H1 (cell line): ENCODE data around the gene PTN. TPM values are rescaled to one million over a fixed set of nuclear protein-coding genes. Genes with fewer than 3 reads are reported as not detected.

Source experiments
- CTCF ChIA-PET: fragments of 300-600 bp; sonication (Branson Sonifier 250); formaldehyde crosslinking; loops from one replicate; lab custom pipeline; 2021; ENCODE audit not compliant: partially characterized antibody; lab: Charles Lee
- POLR2A ChIA-PET: fragments of 300-600 bp; sonication (Branson Sonifier 250); formaldehyde crosslinking; loops from one replicate; lab custom pipeline; 2021; ENCODE audit warnings: inconsistent platforms; ENCODE audit not compliant: partially characterized antibody; lab: Charles Lee
- DNase-seq, 2 experiments: peaks; one replicate each; pipeline versions ENCODE4 v3.0.0 to v3.0.0-alpha.2; 2010 to 2022; ENCODE audit warnings: low spot score in 2 of 2, low read depth in 1 of 2, mixed read lengths in 1 of 2
- FAIRE-seq: peaks from 2 replicates; lab custom pipeline; 2011; peaks lifted over from hg19 to GRCh38; lab: Jason Lieb, UNC
- H2AFZ ChIP-seq: 2 replicates; pipeline ENCODE4 v1.8.1; 2012; ENCODE audit warnings: low read length, inconsistent platforms
- H2AK5ac ChIP-seq: 2 replicates; pipeline ENCODE4 v1.6.1; 2013; ENCODE audit warnings: low read depth, low read length
- H2BK120ac ChIP-seq: replicated peaks from 2 replicates; pipeline ENCODE3; 2013; ENCODE audit warnings: low read depth, low read length, inconsistent platforms
- H2BK12ac ChIP-seq: 2 replicates; pipeline ENCODE4 v1.6.1; 2013; ENCODE audit warnings: low read depth, low read length
- H2BK15ac ChIP-seq: 2 replicates; pipeline ENCODE4 v1.6.1; 2013; ENCODE audit warnings: low read length
- H2BK20ac ChIP-seq: 2 replicates; pipeline ENCODE4 v1.6.1; 2013; ENCODE audit warnings: low read length
- H2BK5ac ChIP-seq: 2 replicates; pipeline ENCODE4 v1.6.1; 2013; ENCODE audit warnings: low read depth, low read length
- H3K14ac ChIP-seq: 2 replicates; pipeline ENCODE4 v1.6.1; 2013; ENCODE audit warnings: inconsistent platforms; ENCODE audit not compliant: insufficient read length
- H3K18ac ChIP-seq: 2 replicates; pipeline ENCODE4 v1.6.1; 2013; ENCODE audit warnings: low read length; ENCODE audit errors: extremely low read depth
- H3K23ac ChIP-seq: 2 replicates; pipeline ENCODE4 v1.6.1; 2013; ENCODE audit warnings: inconsistent platforms; ENCODE audit not compliant: insufficient read length
- H3K23me2 ChIP-seq: 2 replicates; pipeline ENCODE4 v1.6.1; 2013; ENCODE audit warnings: low read depth, low read length
- H3K27ac ChIP-seq: 2 replicates; pipeline ENCODE4 v1.6.1; 2011; ENCODE audit warnings: low read depth, low read length, inconsistent platforms
- H3K27me3 ChIP-seq, 4 experiments: replicated peaks in 1 of 4; 1 replicate in 1 of 4; 2 replicates in 3 of 4; pipeline versions ENCODE4 v1.6.1 to v1.8.1; 2011 to 2013; ENCODE audit warnings: low read length in 3 of 4, mild to moderate bottlenecking in 3 of 4, inconsistent platforms in 2 of 4, mixed read lengths in 2 of 4, moderate library complexity in 1 of 4; ENCODE audit not compliant: control insufficient read depth in 3 of 4, insufficient read depth in 3 of 4; ENCODE audit errors: extremely low read depth in 1 of 4
- H3K36me3 ChIP-seq, 4 experiments: 2 replicates each; pipeline versions ENCODE4 v1.6.1 to v1.8.1; 2011 to 2013; ENCODE audit warnings: mild to moderate bottlenecking in 4 of 4, low read length in 3 of 4, moderate library complexity in 2 of 4, control low read depth in 1 of 4, inconsistent platforms in 1 of 4; ENCODE audit not compliant: insufficient read depth in 4 of 4, control insufficient read depth in 2 of 4
- H3K4ac ChIP-seq: replicated peaks from 2 replicates; pipeline ENCODE3; 2013; ENCODE audit warnings: low read length, low read depth, mixed read lengths, inconsistent platforms; ENCODE audit not compliant: insufficient read length
- H3K4me1 ChIP-seq, 4 experiments: replicated peaks in 1 of 4; 1 replicate in 1 of 4; 2 replicates in 3 of 4; pipeline versions ENCODE4 v1.6.1 to v1.8.1; 2011 to 2013; ENCODE audit warnings: low read length in 3 of 4, inconsistent platforms in 2 of 4, mixed read lengths in 1 of 4; ENCODE audit not compliant: insufficient read depth in 4 of 4, control insufficient read depth in 3 of 4
- H3K4me2 ChIP-seq, 2 experiments: 2 replicates each; pipeline versions ENCODE4 v1.6.1 to v1.8.1; 2011 to 2013; ENCODE audit warnings: low read depth in 2 of 2, low read length in 2 of 2, control low read depth in 1 of 2, inconsistent platforms in 1 of 2, mild to moderate bottlenecking in 1 of 2; ENCODE audit not compliant: insufficient read depth in 1 of 2
- H3K4me3 ChIP-seq, 4 experiments: fragments of 200-600, 300-600 bp in 1 of 4; sonication (generic), shearing (Covaris generic), sonication (Bioruptor Twin) in 1 of 4; 2 replicates each; pipeline versions ENCODE4 v1.5.1 to v1.8.1; 2011 to 2016; ENCODE audit warnings: low read length in 4 of 4, low read depth in 3 of 4, control low read depth in 2 of 4, inconsistent platforms in 2 of 4, mild to moderate bottlenecking in 2 of 4, mixed read lengths in 1 of 4, moderate library complexity in 1 of 4; ENCODE audit not compliant: insufficient read depth in 2 of 4; ENCODE audit errors: extremely low read depth in 1 of 4
- H3K56ac ChIP-seq: replicated peaks from 2 replicates; pipeline ENCODE3; 2013; ENCODE audit warnings: low read depth, mild to moderate bottlenecking, mixed read lengths, low read length, inconsistent platforms; ENCODE audit not compliant: insufficient read length
- H3K79me1 ChIP-seq: 2 replicates; pipeline ENCODE4 v1.6.1; 2013; ENCODE audit warnings: low read depth, low read length, control low read depth
- H3K79me2 ChIP-seq, 2 experiments: 2 replicates each; pipeline versions ENCODE4 v1.6.1 to v1.8.1; 2012 to 2013; ENCODE audit warnings: low read length in 2 of 2, mild to moderate bottlenecking in 2 of 2, inconsistent platforms in 1 of 2; ENCODE audit not compliant: insufficient read depth in 2 of 2, control insufficient read depth in 1 of 2
- H3K9ac ChIP-seq, 4 experiments: replicated peaks in 1 of 4; 1 replicate in 1 of 4; 2 replicates in 3 of 4; pipeline versions ENCODE4 v1.6.1 to v1.8.1; 2011 to 2013; ENCODE audit warnings: low read depth in 3 of 4, low read length in 3 of 4, control low read depth in 2 of 4, mild to moderate bottlenecking in 2 of 4, moderate library complexity in 2 of 4, inconsistent platforms in 1 of 4; ENCODE audit errors: extremely low read depth in 1 of 4
- H3K9me3 ChIP-seq, 2 experiments: 2 replicates each; pipeline versions ENCODE4 v1.6.1 to v1.8.1; 2012 to 2013; ENCODE audit warnings: mild to moderate bottlenecking in 2 of 2, moderate library complexity in 2 of 2, control low read depth in 1 of 2, inconsistent platforms in 1 of 2, low read depth in 1 of 2, low read length in 1 of 2, mixed read lengths in 1 of 2; ENCODE audit not compliant: insufficient read depth in 2 of 2
- H4K20me1 ChIP-seq, 2 experiments: replicated peaks in 1 of 2; 2 replicates each; pipeline versions ENCODE3 to v1.8.1; 2011 to 2013; ENCODE audit warnings: inconsistent platforms in 2 of 2, low read length in 2 of 2, mild to moderate bottlenecking in 1 of 2; ENCODE audit not compliant: insufficient read depth in 2 of 2, control insufficient read depth in 1 of 2
- H4K5ac ChIP-seq: 2 replicates; pipeline ENCODE4 v1.6.1; 2013; ENCODE audit warnings: low read length, low read depth, mixed read lengths, inconsistent platforms; ENCODE audit not compliant: insufficient read length
- H4K8ac ChIP-seq: 2 replicates; pipeline ENCODE4 v1.8.0; 2013; ENCODE audit warnings: mild to moderate bottlenecking, moderate library complexity, low read length, inconsistent platforms; ENCODE audit not compliant: insufficient read depth; ENCODE audit errors: extremely low read depth
- H4K91ac ChIP-seq: replicated peaks from 2 replicates; pipeline ENCODE3; 2013; ENCODE audit warnings: low read length, mixed read lengths, inconsistent platforms; ENCODE audit not compliant: insufficient read length
- CBX5 ChIP-seq: fragments of 300-800, 300-1000 bp; sonication (generic); IDR thresholded peaks from 2 replicates; pipeline ENCODE4 v1.7.1; 2016; ENCODE audit warnings: antibody characterized with exemption, low read length, low read depth
- CHD1 ChIP-seq: IDR thresholded peaks from 2 replicates; pipeline ENCODE4 v1.6.1; 2012; ENCODE audit warnings: low read depth, low read length, improper control_type of control experiment
- EGR1 ChIP-seq: IDR thresholded peaks from 2 replicates; pipeline ENCODE4 v1.6.1; 2011; ENCODE audit warnings: low read depth, low read length, borderline replicate concordance
- KDM5A ChIP-seq: fragments of 200-600 bp; IDR thresholded peaks from 2 replicates; pipeline ENCODE4 v1.7.1; 2012; ENCODE audit warnings: mild to moderate bottlenecking, low read length, inconsistent platforms, mixed read lengths
- ZNF274 ChIP-seq: IDR thresholded peaks from 2 replicates; pipeline ENCODE4 v1.7.0; 2012; ENCODE audit warnings: low read length, borderline replicate concordance; ENCODE audit errors: extremely low read depth
- WGBS, 2 experiments: shearing (Covaris generic) in 1 of 2; methylation state at CpG; one replicate each; pipeline versions ENCODE4 v1.1.6 to v1.1.7; 2013 to 2015; ENCODE audit warnings: low lambda C conversion rate in 2 of 2, mixed read lengths in 2 of 2, inconsistent platforms in 1 of 2, low coverage in 1 of 2, missing lambda C conversion rate in 1 of 2; ENCODE audit not compliant: insufficient replicate concordance in 2 of 2, insufficient coverage in 1 of 2, insufficient read length in 1 of 2; ENCODE audit errors: extremely low coverage in 1 of 2, missing lambda C conversion rate in 1 of 2; 5-methylcytosine and 5-hydroxymethylcytosine counted together
- polyA plus RNA-seq, 7 experiments: library from polyadenylated mRNA; depleted of rRNA in 3 of 7; stranded (reverse) in 5 of 7; unstranded in 2 of 7; fragments of >200 nt in 5 of 7; fragments of 200-250 nt in 2 of 7; gene quantifications; 1 replicate in 5 of 7; 2 replicates in 1 of 7; 4 replicates in 1 of 7; pipeline versions ENCODE4 v1.2.1 to v1.2.3, GENCODE V29; 2011 to 2013; ENCODE audit warnings: missing spikeins in 2 of 7, mixed read lengths in 2 of 7
- total RNA-seq: library from RNA; stranded (reverse); fragmentation: NEBNext Ultra II Directional; extraction: Animal tissue kit (Norgen Biotek cat#: 25700); gene quantifications from 2 replicates; pipeline ENCODE4 v1.2.1, GENCODE V29; 2021
- TF ChIP-seq, protein P1 (sequence below): IDR thresholded peaks from 2 replicates; pipeline ENCODE4 v1.6.1; 2012; ENCODE audit warnings: inconsistent platforms

The PTN gene
- total and polyA plus RNA-seq, 2 of the 8 experiments (the other 6 are each of a cell fraction or from before 2014, with no cell fraction given), result 23.1 to 27.8 TPM

DNA sequence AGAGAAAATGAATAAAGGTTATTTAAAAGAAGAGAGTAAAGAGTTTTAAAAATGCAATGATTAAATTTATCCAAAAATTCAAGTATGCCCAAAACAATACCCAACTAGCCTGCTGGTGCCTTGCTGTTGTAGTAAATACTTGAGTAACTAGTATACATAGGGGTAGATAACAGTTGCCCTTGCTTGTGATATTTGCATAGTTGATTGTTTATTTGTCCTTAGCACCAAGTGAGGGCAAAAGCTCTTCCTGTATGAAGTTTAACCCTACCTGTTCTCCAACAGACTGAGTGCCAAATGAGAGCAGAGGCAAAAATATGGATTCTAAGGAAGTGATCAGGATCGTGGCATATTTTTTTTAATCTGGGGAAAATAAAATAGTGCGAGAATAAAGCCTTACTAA, 85.0 kb downstream of the PTN start:
- H2AFZ ChIP-seq, result no peak overlapping the region
- H3K36me3 ChIP-seq, result no peaks in the 10 kb centered on the region
- TF ChIP-seq, protein P1, sequence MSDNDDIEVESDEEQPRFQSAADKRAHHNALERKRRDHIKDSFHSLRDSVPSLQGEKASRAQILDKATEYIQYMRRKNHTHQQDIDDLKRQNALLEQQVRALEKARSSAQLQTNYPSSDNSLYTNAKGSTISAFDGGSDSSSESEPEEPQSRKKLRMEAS, result no peak
- TF ChIP-seq CBX5 (no peak), EGR1 (no peak), KDM5A (no peak), CHD1 (no peak), ZNF274 (no peak)
- no peaks in the 10 kb centered on the region for H4K20me1 ChIP-seq
- no peak overlapping the region for H3K4ac ChIP-seq
- H3K23me2 ChIP-seq, result no peaks in the 10 kb centered on the region
- H4K8ac ChIP-seq, result no peak overlapping the region
- CTCF ChIA-PET, result interaction anchor here (0.8 to 2.2 kb wide), 5 partner anchors 13 to 334 kb away, joined by 3 to 8 read pairs (median 4); no protein-coding TSS in a partner anchor
- no peak overlapping the region for H2BK15ac ChIP-seq
- H3K14ac ChIP-seq, result no peak overlapping the region
- no peak overlapping the region for H3K9ac ChIP-seq
- H3K4me2 ChIP-seq, result no peak overlapping the region
- WGBS, 2 experiments, result 63% methylated on average over 2 of the region's 2 CpGs; no CpG with 5 or more reads in 1 of the 2 experiments
- H3K27ac ChIP-seq, result no peak overlapping the region
- H4K5ac ChIP-seq, result no peak overlapping the region
- H3K23ac ChIP-seq, result no peak overlapping the region
- POLR2A ChIA-PET, result no interaction called here
- H3K27me3 ChIP-seq, result no peaks in the 10 kb centered on the region
- H2BK20ac ChIP-seq, result no peak overlapping the region
- peak; percentile 39 for FAIRE-seq
- no peak overlapping the region for H2BK5ac ChIP-seq
- H3K9me3 ChIP-seq, result no peaks in the 10 kb centered on the region
- peaks cover 0 to 7% (median 2%) of the 10 kb centered on the region in 4 experiments; a peak in 4 of 7 replicates for H3K4me1 ChIP-seq
- no peak overlapping the region for H3K18ac ChIP-seq
- no peak overlapping the region for H3K4me3 ChIP-seq
- H3K79me1 ChIP-seq, result no peaks in the 10 kb centered on the region
- no peaks in the 10 kb centered on the region for H3K79me2 ChIP-seq
- DNase-seq, result no peak
- H3K56ac ChIP-seq, result no peak overlapping the region
- H2AK5ac ChIP-seq, result no peak overlapping the region
- no peak overlapping the region for H2BK120ac ChIP-seq
- no peak overlapping the region for H2BK12ac ChIP-seq
- no peak overlapping the region for H4K91ac ChIP-seq
